HL-60 (cell line): ENCODE data around the gene KEL.

Experiments used
- CTCF ChIP-seq: IDR thresholded peaks from one replicate; pipeline ENCODE4 v1.5.1; 2011; ENCODE audit warnings: low read length, control low read depth, inconsistent platforms; ENCODE audit not compliant: insufficient read depth
- GABPA ChIP-seq: IDR thresholded peaks from 2 replicates; pipeline ENCODE4 v1.6.1; 2012; ENCODE audit warnings: low read depth
- POLR2AphosphoS5 ChIP-seq: IDR thresholded peaks from 2 replicates; pipeline ENCODE4 v1.6.1; 2012; ENCODE audit warnings: low read depth
- SPI1 ChIP-seq: IDR thresholded peaks from 2 replicates; pipeline ENCODE4 v1.6.1; 2012; ENCODE audit warnings: low read depth, mild to moderate bottlenecking, borderline replicate concordance

- TF ChIP-seq CTCF, result no peak
- no peak for TF ChIP-seq POLR2AphosphoS5
- no peak for TF ChIP-seq GABPA
- no peak for TF ChIP-seq SPI1
These were observed 37.6 kb upstream of the KEL start for GRCh38 chr7:142999793-143000192.
